ENCODE data around the gene CENPB.
A peak's percentile ranks its signal among the peaks of the same experiment; 100 is the strongest.

CENPB gene

DNA sequence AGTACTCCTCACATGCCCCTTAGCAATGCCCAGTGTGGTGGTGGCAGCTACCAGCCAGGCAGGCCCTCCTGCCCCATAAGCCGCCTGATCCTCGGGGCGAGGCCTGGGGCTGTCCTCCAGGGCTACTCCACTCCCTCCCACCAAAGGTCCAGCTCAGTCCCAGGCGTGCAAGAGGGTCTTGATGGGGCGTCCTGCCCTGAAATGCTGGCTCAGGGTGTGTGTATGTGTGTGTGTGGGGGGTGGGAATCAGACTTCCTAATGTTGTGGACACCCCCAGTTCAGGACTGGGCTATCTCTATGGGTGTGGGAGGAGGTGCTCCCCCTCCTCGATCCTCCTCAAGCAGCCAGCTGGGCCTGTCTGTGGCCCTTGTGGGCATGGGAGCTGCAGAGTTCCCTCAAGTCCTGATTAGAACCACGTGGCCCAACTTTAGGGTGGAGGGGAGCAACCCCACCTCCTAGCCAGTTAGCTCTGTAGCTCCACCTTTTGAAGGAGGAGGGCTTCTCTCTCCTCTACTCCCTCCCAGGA is 46.6 kb downstream of the CENPB start:
- DNase-seq, result peak in 2 of 10 donors; percentile 1 to 39
- intact Hi-C loops (cut with DNase I), result no loop called here

DNA sequence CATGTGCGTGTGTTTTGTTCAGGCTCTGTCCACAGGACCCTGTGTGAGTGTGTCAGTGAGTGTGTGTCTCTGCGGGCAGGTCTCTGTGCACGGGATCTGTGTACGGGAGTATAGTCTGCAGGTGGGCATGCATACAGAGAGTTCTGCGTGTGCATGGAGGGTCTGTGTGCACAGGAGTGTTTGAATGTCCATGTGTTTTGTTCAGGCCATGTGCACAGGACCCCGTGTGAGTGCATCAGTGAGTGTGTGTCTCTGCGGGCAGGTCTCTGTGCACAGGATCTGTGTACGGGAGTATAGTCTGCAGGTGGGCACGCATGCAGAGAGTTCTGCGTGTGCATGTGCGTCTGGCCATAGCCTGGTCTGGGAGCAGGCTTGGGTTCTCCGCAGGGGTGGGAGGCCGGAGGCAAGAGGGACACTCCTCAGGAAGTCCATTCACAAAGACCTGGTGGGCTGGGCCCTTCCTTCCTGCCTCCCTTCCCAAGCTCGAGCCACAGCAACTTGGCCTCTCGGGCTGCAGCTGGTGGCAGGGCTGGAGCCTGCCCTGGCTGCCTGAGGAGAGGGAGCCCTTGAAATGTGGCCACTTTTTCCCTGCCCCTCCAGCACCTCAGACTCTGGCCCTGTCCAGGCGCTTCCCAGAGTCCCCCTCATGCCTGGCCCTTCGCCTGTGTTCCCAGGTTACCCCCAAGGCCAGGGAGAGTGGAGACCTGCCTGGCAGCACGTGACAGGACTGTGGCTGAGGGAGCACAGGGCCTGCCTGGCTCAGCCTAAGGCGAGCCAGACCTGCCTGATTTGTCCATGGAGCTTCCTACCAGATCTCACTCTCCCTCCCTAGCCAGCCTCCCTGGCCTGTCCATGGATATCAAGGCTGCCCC is 47.2 kb downstream of the CENPB start:
- DNase-seq, result peak in 2 of 10 donors; percentile 25 to 47

DNA sequence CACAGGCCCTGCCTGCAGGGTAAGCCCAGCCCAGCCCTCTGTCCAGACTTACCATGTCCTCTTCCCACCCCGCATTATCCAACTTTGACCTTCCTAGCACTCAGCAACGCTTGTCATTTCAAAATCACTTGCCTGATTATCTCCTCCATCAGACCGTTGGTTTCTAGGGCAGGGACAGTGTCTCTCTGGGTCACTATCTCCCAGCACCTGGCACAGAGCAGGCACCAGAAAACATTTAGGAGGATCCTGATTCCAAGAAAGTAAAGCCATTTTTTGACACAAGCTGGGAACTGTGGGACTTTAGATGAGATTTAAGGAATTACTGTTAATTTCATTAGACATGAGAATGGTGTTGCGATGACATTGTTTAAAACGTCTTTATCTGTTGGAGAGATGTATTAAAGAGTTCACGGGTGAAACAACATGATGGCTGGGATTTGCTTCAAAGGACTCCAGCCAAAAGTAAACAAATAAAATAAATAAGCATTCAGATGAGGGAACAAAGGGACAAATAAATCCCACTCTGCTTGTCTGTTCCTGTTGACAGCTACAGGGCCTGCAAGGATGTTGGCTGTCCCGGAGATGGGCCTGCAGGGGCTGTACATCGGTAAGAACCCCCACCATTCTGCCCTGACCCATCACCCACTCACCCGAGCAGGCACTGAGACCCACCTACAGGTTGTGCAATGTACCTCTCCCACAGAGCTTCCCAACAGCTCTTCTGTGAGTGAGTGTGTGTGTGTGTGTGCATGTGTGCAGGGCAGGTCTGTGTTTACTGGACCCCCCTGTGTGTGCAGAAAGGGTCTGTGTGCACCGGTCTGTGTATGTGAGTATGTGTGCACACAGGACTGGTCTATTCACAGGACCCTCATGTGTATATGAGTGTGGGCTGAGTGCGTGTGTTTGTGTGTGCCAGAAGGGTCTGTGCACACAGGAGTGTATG is 48.2 kb downstream of the CENPB start:
- intact Hi-C loops (cut with DNase I), result no loop called here
- peak in 2 of 10 donors; percentile 35 to 39 for DNase-seq

More for the DNA sequence above, 47.2 kb downstream of the CENPB start:
- intact Hi-C loops (cut with DNase I), result no loop called here

DNA sequence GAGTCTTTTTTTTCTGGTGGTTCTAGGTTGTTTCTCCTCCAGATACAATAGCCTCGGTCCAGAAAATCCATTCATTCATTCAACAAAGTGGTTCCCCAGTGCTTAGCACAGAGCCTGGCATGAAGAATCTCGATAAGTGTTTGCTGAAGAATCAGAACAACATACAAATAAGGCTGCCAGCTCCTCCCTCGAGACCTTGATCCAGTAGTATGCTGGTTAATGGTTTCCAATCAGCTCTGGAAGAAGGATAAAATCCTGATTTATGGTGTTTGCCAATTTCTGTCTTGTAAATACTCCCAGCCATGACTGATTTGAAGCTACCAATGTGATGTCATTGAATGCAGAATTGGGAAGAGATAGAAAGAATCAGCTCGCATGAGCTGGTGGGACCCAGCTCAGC is 50.8 kb downstream of the CENPB start:
- intact Hi-C loops (cut with DNase I), result no loop called here
- DNase-seq, result no peak

DNA sequence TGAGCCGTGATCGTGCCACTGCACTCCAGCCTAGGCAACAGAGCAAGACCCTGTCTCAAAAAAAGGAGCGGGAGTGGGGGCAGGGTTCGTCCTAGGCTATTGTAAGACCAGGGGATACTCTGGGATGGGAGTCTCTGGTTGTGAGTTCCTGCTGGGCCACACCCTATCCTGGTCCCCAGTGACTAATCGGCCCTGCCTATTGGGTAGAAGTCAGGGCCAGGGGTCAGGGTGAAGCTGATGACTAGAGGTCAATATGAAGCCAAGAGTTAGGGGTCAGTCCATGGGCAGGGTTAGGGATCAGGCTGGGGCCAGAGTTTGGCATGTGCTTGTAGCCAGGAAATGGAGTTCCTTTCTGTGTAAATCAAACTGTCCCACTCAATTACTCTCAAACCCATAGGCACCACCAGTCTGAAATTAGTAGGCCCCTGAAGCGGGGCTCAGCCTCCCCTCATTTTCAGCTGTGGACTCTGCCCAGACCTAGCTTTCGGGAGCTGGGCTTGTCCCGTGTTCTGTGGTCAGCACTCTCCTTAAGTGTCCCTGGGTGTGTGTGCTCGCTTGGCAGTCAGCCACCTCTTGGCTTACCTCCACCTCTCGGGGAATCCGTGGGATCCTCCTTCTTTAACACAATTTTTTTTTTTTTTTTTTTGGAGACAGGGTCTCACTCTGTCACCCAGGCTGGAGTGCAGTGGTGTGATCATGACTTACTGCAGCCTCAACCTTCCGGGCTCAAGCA is 52.3 kb downstream of the CENPB start:
- intact Hi-C loops (cut with DNase I), result no loop called here
- DNase-seq, result peak in 3 of 10 donors; percentile 24 to 55 (median 46)

Data from posterior cingulate gyrus (tissue), 11 donors.